HepG2 (cell line): ENCODE results near the gene PTGIS. TPM values are rescaled to one million over a fixed set of nuclear protein-coding genes. Genes with fewer than 3 reads are reported as not detected.

Source experiments
- ATAC-seq: fragments of 200-7000 bp; cut with Tn5 transposase; 3 replicates; pipeline ENCODE4 v1.9.1; 2020; ENCODE audit warnings: mild to moderate bottlenecking, moderate library complexity
- BruUV-seq: library from RNA; stranded (reverse); fragments of 400-500 nt; replicated peaks from 2 replicates; lab custom pipeline; 2021; lab: Mats Ljungman, UMichigan
- CTCF ChIA-PET: fragments of 300-600 bp; formaldehyde crosslinking; extraction: SDS; loops from one replicate; lab custom pipeline; 2021; ENCODE audit warnings: low total read pairs, inconsistent platforms, low intra/inter-chr PET ratio; lab: Yijun Ruan, JAX
- POLR2A ChIA-PET: fragments of 350-600 bp; sonication (Branson Sonifier 250); formaldehyde crosslinking; loops from one replicate; lab custom pipeline; 2020; ENCODE audit warnings: antibody characterized with exemption, inconsistent platforms; lab: Yijun Ruan, JAX
- DNase-seq: peaks from one replicate; pipeline ENCODE4 v3.0.0-alpha.2; 2015; ENCODE audit warnings: low spot score
- FAIRE-seq: peaks from 3 replicates; lab custom pipeline; 2011; peaks lifted over from hg19 to GRCh38; lab: Jason Lieb, UNC
- H2AFZ ChIP-seq: one replicate; pipeline ENCODE4 v1.6.1; 2011; ENCODE audit warnings: low read length, inconsistent platforms
- H3K27ac ChIP-seq: fragments of 300-600 bp; 3 replicates; pipeline ENCODE4 v1.8.0; 2011; ENCODE audit warnings: mixed run types, mild to moderate bottlenecking, mixed read lengths, low read length, inconsistent platforms; ENCODE audit not compliant: insufficient read depth; ENCODE audit errors: extremely low read length
- H3K27me3 ChIP-seq, 2 experiments: fragments of 200-600 bp in 1 of 2; 2 replicates in 1 of 2; 3 replicates in 1 of 2; pipeline versions ENCODE4 v1.6.0 to v1.8.0; 2011; ENCODE audit warnings: low read length in 2 of 2, mild to moderate bottlenecking in 2 of 2, moderate library complexity in 2 of 2, inconsistent platforms in 1 of 2; ENCODE audit not compliant: insufficient read depth in 2 of 2, control insufficient read depth in 1 of 2
- H3K36me3 ChIP-seq, 2 experiments: fragments of 200-600 bp in 1 of 2; replicated peaks in 1 of 2; 2 replicates in 1 of 2; 3 replicates in 1 of 2; pipeline versions ENCODE4 v1.5.1 to v1.8.0; 2011; ENCODE audit warnings: low read length in 2 of 2, inconsistent platforms in 1 of 2; ENCODE audit not compliant: insufficient read depth in 2 of 2, control insufficient read depth in 1 of 2
- H3K4me1 ChIP-seq: 2 replicates; pipeline ENCODE4 v1.5.1; 2012; ENCODE audit warnings: low read length, inconsistent platforms; ENCODE audit not compliant: insufficient read depth
- H3K4me2 ChIP-seq: 2 replicates; pipeline ENCODE4 v1.6.0; 2011; ENCODE audit warnings: low read depth, low read length, inconsistent platforms
- H3K4me3 ChIP-seq, 3 experiments: fragments of 200-600 bp in 1 of 3; sonication (generic), shearing (Covaris generic) in 1 of 3; replicated peaks in 1 of 3; 2 replicates each; pipeline ENCODE4 v1.5.1; 2011 to 2016; ENCODE audit warnings: low read length in 3 of 3, inconsistent platforms in 2 of 3, low read depth in 2 of 3, mild to moderate bottlenecking in 2 of 3, control low read depth in 1 of 3, mixed read lengths in 1 of 3; ENCODE audit not compliant: insufficient read depth in 1 of 3
- H3K79me2 ChIP-seq: one replicate; pipeline ENCODE4 v1.6.1; 2011; ENCODE audit warnings: low read length, inconsistent platforms; ENCODE audit not compliant: insufficient read depth
- H3K9ac ChIP-seq: 2 replicates; pipeline ENCODE4 v1.6.0; 2011; ENCODE audit warnings: mild to moderate bottlenecking, low read depth, low read length, inconsistent platforms; ENCODE audit not compliant: insufficient read depth
- H3K9me3 ChIP-seq: 2 replicates; pipeline ENCODE4 v1.5.1; 2012; ENCODE audit warnings: mild to moderate bottlenecking, low read length
- H4K20me1 ChIP-seq: 2 replicates; pipeline ENCODE4 v1.6.0; 2011; ENCODE audit warnings: inconsistent platforms, mild to moderate bottlenecking, low read length, moderate library complexity; ENCODE audit not compliant: insufficient read depth
- AFF4 ChIP-seq: sonication (generic); formaldehyde crosslinking; IDR thresholded peaks from 2 replicates; pipeline ENCODE4 v1.4.0; 2020; ENCODE audit warnings: missing genetic modification reagents
- MTF1 ChIP-seq: sonication (generic); formaldehyde crosslinking; IDR thresholded peaks from 2 replicates; pipeline ENCODE4 v1.5.0; 2020; ENCODE audit warnings: missing genetic modification reagents
- PPARG ChIP-seq: conservative IDR thresholded peaks from 2 replicates; pipeline ENCODE4 v1.6.1; 2016; ENCODE audit warnings: missing biosample characterization, missing genetic modification reagents
- ZFAT ChIP-seq: sonication (generic); formaldehyde crosslinking; conservative IDR thresholded peaks from 2 replicates; pipeline ENCODE4 v1.8.1; 2023; ENCODE audit warnings: missing genetic modification reagents, inconsistent platforms
- ZGPAT ChIP-seq: IDR thresholded peaks from 2 replicates; pipeline ENCODE4 v1.6.1; 2016; ENCODE audit warnings: mild to moderate bottlenecking
- ZNF20 ChIP-seq: sonication (generic); formaldehyde crosslinking; IDR thresholded peaks from 2 replicates; pipeline ENCODE4 v1.4.0; 2020; ENCODE audit warnings: mild to moderate bottlenecking, moderate library complexity, missing genetic modification reagents
- ZNF331 ChIP-seq: sonication (generic); formaldehyde crosslinking; IDR thresholded peaks from 2 replicates; pipeline ENCODE4 v1.4.0; 2020; ENCODE audit warnings: missing genetic modification reagents
- ZNF367 ChIP-seq: sonication (generic); formaldehyde crosslinking; IDR thresholded peaks from 2 replicates; pipeline ENCODE4 v1.4.0; 2020; ENCODE audit warnings: missing genetic modification reagents, borderline replicate concordance
- ZNF468 ChIP-seq: sonication (generic); formaldehyde crosslinking; IDR thresholded peaks from 2 replicates; pipeline ENCODE4 v1.8.0; 2022; ENCODE audit warnings: mild to moderate bottlenecking, moderate library complexity, missing genetic modification reagents
- ZNF597 ChIP-seq: sonication (generic); formaldehyde crosslinking; IDR thresholded peaks from 2 replicates; pipeline ENCODE4 v1.5.0; 2020; ENCODE audit warnings: missing genetic modification reagents
- ZNF891 ChIP-seq: sonication (generic); formaldehyde crosslinking; IDR thresholded peaks from 2 replicates; pipeline ENCODE4 v1.5.0; 2020; ENCODE audit warnings: mild to moderate bottlenecking, missing genetic modification reagents
- WGBS: methylation state at CpG from one replicate; pipeline ENCODE4 v1.1.6; 2017; ENCODE audit warnings: low lambda C conversion rate; 5-methylcytosine and 5-hydroxymethylcytosine counted together
- in situ Hi-C: cut with HindIII; loops from 2 replicates; pipeline ENCODE4 v1.10.0; 2017; ENCODE audit warnings: low pct_unique_long_range_greater_than_20kb; ENCODE audit not compliant: extremely low pct_ligation_motif_present
- intact Hi-C: fragments of 100-400 bp; cut with micrococcal nuclease; formaldehyde crosslinking; loops from one replicate; pipeline ENCODE4 v1.10.0; 2022; ENCODE audit not compliant: unreplicated experiment
- polyA plus RNA-seq, 8 experiments: library from polyadenylated mRNA; depleted of rRNA in 3 of 8; stranded (reverse) in 7 of 8; unstranded in 1 of 8; fragments of >200 nt; fragmentation: Illumina TruSeq in 4 of 8; extraction: Trizol in 4 of 8; gene quantifications; 2 replicates each; pipeline versions ENCODE4 v1.2.1 to v1.2.3, GENCODE V29; 2011 to 2016; ENCODE audit warnings: low read depth in 4 of 8, missing spikeins in 1 of 8, mixed read lengths in 1 of 8; ENCODE audit not compliant: insufficient read depth in 1 of 8
- total RNA-seq, 5 experiments: library from RNA; depleted of rRNA; stranded (reverse); fragments of >200 nt; fragmentation: Illumina TruSeq; extraction: Trizol; gene quantifications; 2 replicates each; pipeline ENCODE4 v1.2.3, GENCODE V29; 2016; ENCODE audit warnings: low read depth in 1 of 5
- TF ChIP-seq, protein P1 (sequence below): sonication (generic); formaldehyde crosslinking; IDR thresholded peaks from 2 replicates; pipeline ENCODE4 v1.9.0; 2021; ENCODE audit warnings: missing genetic modification reagents, mild to moderate bottlenecking, borderline replicate concordance
- TF ChIP-seq, protein P2 (sequence below): sonication (generic); formaldehyde crosslinking; IDR thresholded peaks from 2 replicates; pipeline ENCODE4 v1.4.0; 2020; ENCODE audit warnings: mild to moderate bottlenecking, missing genetic modification reagents

The PTGIS gene
- total and polyA plus RNA-seq, 2 of the 13 experiments (the other 11 are each of a cell fraction or from before 2014, with no cell fraction given): not detected

DNA sequence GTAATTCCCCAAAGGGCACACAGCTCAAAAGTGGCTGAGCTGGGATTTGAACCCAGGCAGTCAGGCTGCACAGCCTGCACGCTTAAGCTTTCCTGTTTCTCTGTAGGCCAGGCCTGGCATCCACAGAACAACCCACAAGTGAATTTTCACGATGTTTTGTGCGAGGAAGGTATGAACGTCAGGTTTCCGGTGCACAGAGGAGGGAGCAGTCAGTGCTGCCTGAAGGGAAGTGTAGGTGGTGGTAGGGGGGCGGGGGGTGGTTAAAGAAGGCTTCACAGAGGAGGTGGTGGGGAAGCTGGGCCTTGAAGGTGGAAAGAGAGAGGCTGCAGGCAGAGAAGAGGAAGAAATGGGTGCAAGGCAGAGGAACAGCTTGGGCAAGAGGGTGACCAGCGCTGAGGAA is 99.5 kb downstream of the PTGIS start:
- no peak overlapping the region for H2AFZ ChIP-seq
- no peaks in the 10 kb centered on the region for H3K36me3 ChIP-seq
- intact Hi-C loops: no loop called here
- TF ChIP-seq ZFAT (no peak), ZNF331 (CRISPR knock-in tag) (no peak), AFF4 (CRISPR knock-in tag) (no peak), ZNF891 (CRISPR knock-in tag) (no peak), ZNF20 (no peak), PPARG (CRISPR knock-in tag) (no peak), ZNF468 (CRISPR knock-in tag) (no peak), MTF1 (no peak), ZGPAT (CRISPR knock-in tag) (no peak), ZNF597 (CRISPR knock-in tag) (no peak), ZNF367 (CRISPR knock-in tag) (no peak)
- TF ChIP-seq, protein P1, sequence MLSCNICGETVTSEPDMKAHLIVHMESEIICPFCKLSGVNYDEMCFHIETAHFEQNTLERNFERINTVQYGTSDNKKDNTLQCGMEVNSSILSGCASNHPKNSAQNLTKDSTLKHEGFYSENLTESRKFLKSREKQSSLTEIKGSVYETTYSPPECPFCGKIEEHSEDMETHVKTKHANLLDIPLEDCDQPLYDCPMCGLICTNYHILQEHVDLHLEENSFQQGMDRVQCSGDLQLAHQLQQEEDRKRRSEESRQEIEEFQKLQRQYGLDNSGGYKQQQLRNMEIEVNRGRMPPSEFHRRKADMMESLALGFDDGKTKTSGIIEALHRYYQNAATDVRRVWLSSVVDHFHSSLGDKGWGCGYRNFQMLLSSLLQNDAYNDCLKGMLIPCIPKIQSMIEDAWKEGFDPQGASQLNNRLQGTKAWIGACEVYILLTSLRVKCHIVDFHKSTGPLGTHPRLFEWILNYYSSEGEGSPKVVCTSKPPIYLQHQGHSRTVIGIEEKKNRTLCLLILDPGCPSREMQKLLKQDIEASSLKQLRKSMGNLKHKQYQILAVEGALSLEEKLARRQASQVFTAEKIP (CRISPR knock-in tag): no peak
- TF ChIP-seq, protein P2, sequence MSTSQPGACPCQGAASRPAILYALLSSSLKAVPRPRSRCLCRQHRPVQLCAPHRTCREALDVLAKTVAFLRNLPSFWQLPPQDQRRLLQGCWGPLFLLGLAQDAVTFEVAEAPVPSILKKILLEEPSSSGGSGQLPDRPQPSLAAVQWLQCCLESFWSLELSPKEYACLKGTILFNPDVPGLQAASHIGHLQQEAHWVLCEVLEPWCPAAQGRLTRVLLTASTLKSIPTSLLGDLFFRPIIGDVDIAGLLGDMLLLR (CRISPR knock-in tag): no peak
- TF ChIP-seq, all 625 proteins: peak for 0
- H3K27ac ChIP-seq: no peak overlapping the region
- no peak overlapping the region for H3K9ac ChIP-seq
- H3K4me3 ChIP-seq: no peak overlapping the region
- H3K79me2 ChIP-seq: no peaks in the 10 kb centered on the region
- CTCF ChIA-PET: no interaction called here
- ATAC-seq (no peak), DNase-seq (no peak), FAIRE-seq (no peak)
- WGBS: 35% methylated on average over 7 of the region's 7 CpGs
- H3K9me3 ChIP-seq: no peaks in the 10 kb centered on the region
- BruUV-seq: no TSS peak
- H3K4me2 ChIP-seq: no peak overlapping the region
- POLR2A ChIA-PET: no interaction called here
- no peaks in the 10 kb centered on the region for H3K4me1 ChIP-seq
- H4K20me1 ChIP-seq: no peaks in the 10 kb centered on the region
- peaks cover 4 to 13% of the 10 kb centered on the region in 2 experiments; a peak in 3 of 5 replicates for H3K27me3 ChIP-seq
- in situ Hi-C loops: no loop called here
